ENCODE data around the gene TMEM52B. TPM values are rescaled to one million over a fixed set of nuclear protein-coding genes. Genes with fewer than 3 reads are reported as not detected.

The TMEM52B gene
- not detected in 2 replicates for total RNA-seq

DNA sequence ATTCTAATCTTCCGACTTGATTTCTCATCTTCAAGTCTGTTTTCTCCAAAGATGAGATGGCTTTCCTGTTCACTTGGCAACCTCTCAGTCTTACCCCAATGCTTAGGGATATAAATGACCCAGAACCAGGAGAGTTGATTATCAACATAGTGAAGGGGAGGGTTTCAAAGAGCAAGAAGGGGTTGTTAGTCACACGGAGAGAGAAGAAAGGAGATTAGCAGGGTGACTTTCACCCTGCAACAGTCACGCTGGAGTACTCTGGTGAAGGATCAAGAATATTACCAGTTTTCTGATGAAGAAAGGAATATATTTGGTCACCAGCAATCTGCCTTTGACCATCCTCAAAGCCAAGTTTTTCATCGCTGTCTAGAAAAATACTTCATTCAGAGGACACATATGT, at the start of gene TMEM52B:
Gene TMEM52B, plus strand, starts transcription at position 212 of the 400 bp plus-strand sequence. CDS start 543 bp downstream, outside the sequence.
- intact Hi-C loops (cut with micrococcal nuclease): no loop called here

GRCh38 chr12:10130042-10130441, 48.8 kb upstream of the TMEM52B start, which contains the start of gene CLEC7A:
Gene CLEC7A (minus strand): TSS chr12:10130199. CDS start chr12:10130082, 117 bp downstream.
- intact Hi-C loops (cut with micrococcal nuclease): no loop called here

- intact Hi-C loops (cut with micrococcal nuclease): no loop called here
Measured at GRCh38 chr12:10131111-10131690, 47.6 kb upstream of the TMEM52B start.

GRCh38 chr12:10132850-10133370, 45.9 kb upstream of the TMEM52B start:
- intact Hi-C loops (cut with micrococcal nuclease): no loop called here

DNA sequence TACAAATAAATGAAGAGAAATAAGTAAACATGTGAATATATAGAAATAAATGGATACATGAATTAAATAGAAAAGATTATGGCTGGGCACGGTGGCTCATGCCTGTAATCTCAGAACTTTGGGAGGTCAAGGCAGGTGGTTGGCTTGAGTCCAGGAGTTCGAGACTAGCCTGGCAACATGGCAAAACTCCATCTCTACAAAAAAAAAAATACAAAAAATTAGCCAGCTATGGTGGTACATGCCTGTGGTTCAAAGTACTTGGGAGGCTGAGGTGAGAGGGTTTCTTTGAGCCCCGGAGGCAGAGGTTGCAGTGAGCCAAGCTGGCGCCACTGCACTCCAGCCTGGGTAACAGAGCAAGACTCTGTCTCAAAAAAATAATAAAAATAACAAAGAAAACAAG, 43.7 kb upstream of the TMEM52B start:
- intact Hi-C loops (cut with micrococcal nuclease): no loop called here

- intact Hi-C loops (cut with micrococcal nuclease): no loop called here
Measured at GRCh38 chr12:10136637-10137205, 42.1 kb upstream of the TMEM52B start.

- intact Hi-C loops (cut with micrococcal nuclease): loop anchor here (1.0 to 2.0 kb wide), 4 partner anchors 106 to 390 kb away; no protein-coding TSS in a partner anchor
Measured at GRCh38 chr12:10140001-10140400, 38.8 kb upstream of the TMEM52B start.

GRCh38 chr12:10142976-10143589, 35.7 kb upstream of the TMEM52B start:
- intact Hi-C loops (cut with micrococcal nuclease): no loop called here

DNA sequence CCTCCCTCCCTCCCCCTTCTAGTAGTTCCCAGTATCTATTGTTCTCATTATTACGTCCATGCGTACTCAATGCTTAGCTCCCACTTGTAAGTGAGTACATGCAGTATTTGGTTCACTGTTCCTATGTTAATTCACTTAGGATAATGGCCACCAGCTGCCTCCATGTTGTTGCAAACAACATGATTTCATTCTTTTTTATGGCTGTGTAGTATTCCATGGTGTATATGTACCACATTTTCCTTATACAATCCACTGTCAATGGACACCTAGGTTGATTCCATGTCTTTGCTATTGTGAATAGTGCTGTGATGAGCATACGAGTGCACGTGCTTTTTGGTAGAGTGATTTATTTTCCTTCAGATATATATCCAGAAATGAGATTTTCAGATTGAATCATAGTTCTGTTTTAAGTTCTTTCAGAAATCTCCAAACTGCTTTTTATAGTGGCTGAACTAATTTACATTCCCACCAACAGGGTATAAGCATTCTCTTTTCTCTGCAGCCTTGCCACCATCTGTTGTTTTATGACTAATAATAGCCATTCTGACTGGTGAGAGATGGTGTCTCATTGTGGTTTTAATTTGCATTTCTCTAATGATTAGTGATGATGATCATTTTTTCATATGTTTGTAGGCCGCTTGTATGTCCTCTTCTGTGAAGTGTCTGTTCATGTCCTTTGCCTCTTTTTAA, 31.0 kb upstream of the TMEM52B start:
- intact Hi-C loops (cut with micrococcal nuclease): no loop called here

DNA sequence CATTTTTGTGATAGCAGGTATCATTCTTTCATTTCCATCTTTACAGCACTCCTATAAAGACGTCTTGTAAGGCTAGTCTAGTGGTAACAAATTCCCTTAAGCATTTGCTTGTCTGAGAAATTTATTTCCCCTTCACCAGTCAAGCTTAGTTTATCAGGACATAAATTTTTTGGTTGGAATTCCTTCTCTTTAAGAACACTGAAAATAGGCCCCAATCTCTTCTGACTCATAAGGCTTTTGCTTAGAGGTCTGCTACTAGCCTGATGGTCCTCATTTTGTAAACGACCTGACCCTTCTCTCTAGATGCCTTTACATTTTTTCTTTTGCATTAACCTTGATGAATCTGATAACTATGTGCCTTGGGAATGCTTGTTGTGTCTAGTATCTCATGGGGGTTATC, 27.2 kb upstream of the TMEM52B start:
- intact Hi-C loops (cut with micrococcal nuclease): loop anchor here (2.0 to 5.0 kb wide), 2 partner anchors 411 to 521 kb away; partner anchors contain the start of gene STYK1

- intact Hi-C loops (cut with micrococcal nuclease): loop anchor here (1.0 to 5.0 kb wide), 3 partner anchors 37 to 519 kb away; partner anchors contain the start of gene STYK1
Measured at GRCh38 chr12:10153271-10154144, 25.3 kb upstream of the TMEM52B start.

- intact Hi-C loops (cut with micrococcal nuclease): loop anchor here (5.0 kb wide), 1 partner anchor 518 kb away; the partner anchor contains the start of gene STYK1
Measured at GRCh38 chr12:10154145-10154496, 24.7 kb upstream of the TMEM52B start.

DNA sequence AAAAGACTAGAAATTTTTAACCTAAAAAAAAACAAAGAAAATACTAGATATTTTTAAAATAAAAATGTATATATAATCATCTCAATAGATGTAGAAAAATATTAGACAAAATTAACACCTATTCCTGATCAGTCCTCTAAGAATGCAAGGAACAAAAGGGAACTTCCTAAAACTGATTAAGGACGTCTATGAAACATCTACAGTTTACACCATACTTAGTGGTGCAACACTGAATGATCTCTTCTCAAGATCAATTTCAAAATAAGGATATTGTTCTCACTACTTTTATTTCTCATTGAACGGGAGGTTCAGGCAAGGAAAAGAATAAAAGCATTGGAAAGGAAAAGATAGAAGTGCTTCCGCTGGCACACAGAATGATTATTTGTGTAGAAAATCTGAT, 22.9 kb upstream of the TMEM52B start:
- intact Hi-C loops (cut with micrococcal nuclease): no loop called here

- intact Hi-C loops (cut with micrococcal nuclease): no loop called here
Measured at GRCh38 chr12:10158406-10158805, 20.4 kb upstream of the TMEM52B start.

GRCh38 chr12:10159280-10159679, 19.6 kb upstream of the TMEM52B start:
- intact Hi-C loops (cut with micrococcal nuclease): no loop called here

DNA sequence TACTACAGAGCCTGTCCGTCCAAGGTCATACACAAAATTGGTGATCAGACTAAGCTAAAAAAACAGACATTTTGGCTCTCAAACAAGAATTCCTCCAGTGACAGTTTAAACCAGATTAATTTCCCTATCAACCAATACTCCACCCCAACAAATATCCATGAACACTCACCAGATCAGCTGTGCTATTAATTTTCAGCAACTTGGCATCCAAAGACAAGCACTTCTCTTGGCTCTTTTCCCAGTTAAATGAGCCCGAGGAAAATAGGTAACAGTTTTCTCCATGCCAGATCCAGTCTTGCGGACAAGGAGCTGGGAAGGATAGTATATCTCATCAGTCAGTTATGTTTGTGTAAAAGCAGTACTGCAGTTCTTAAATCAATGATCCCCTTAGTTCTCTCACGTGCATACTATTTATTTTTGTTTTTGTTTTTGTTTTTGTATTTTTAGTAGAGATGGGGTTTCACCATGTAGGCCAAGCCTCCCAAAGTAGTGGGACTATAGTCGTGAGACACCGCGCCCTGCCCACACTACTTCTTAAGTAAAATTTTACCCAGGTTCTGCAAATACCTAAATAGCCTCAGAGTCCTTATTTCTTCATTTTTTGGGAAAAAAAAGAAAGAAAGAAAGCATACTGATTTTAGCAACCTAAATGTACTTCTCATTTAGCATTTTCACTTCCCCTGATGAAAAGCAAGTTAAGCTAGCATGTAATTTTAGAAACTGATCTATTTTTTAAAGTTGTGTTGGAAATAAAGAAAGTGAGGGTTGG, 18.0 kb upstream of the TMEM52B start:
- intact Hi-C loops (cut with micrococcal nuclease): no loop called here

DNA sequence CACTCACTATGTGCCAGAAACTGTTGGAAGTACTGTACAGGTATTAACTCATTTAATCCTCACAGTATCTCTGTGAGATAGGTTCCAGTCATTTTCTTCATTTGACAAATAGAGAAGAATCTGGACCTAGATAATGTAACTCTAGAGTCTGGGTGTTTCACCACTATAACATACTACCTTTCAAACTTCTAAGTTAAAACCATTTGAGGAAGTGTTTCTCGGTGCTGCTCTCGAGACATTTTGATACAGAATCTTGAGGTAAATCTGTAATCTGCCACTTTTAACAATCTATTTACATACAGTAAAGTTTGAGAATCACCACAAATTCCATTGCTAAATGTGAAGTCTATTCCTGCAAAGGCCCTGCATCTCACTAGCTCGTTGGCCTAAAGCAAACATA, 15.7 kb upstream of the TMEM52B start:
- intact Hi-C loops (cut with micrococcal nuclease): no loop called here

- intact Hi-C loops (cut with micrococcal nuclease): no loop called here
Measured at GRCh38 chr12:10165421-10165820, 13.4 kb upstream of the TMEM52B start.

GRCh38 chr12:10167599-10167998, 11.2 kb upstream of the TMEM52B start:
- intact Hi-C loops (cut with micrococcal nuclease): no loop called here

DNA sequence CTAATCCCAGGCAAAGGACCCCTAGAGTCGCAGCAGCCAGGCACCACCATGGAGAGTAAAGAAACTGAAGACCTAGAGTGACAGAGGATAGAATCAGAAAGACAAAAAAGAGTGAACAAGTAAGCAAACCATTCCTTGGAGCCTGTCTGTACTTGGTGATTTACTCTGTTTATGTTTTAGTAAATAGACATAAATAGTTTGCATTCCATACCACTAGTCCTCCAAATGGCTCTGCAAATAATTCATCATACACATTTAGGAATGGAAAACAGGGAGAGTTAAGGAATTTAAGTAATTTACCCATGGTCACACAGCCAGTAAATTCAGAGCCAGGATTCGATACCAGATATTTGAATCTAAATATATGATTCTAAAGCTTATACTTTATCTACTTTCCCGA, 9.7 kb upstream of the TMEM52B start:
- intact Hi-C loops (cut with micrococcal nuclease): no loop called here
